Liver (tissue), 9 donors: Measurements from ENCODE around the gene FTO. TPM values are rescaled to one million over a fixed set of nuclear protein-coding genes. Genes with fewer than 3 reads are reported as not detected.

Source experiments
- DNase-seq: peaks from one replicate; pipeline ENCODE4 v3.0.0-alpha.2; 2017; ENCODE audit warnings: low spot score
- H3K27ac ChIP-seq, 2 donors: one replicate each; pipeline ENCODE4 v1.7.0; 2013; ENCODE audit warnings: inconsistent platforms in 2 of 2, low read length in 2 of 2, control low read depth in 1 of 2, low read depth in 1 of 2, mild to moderate bottlenecking in 1 of 2
- H3K27me3 ChIP-seq, 4 donors: one replicate each; pipeline versions ENCODE4 v1.6.1 to v1.7.0; 2013; ENCODE audit warnings: low read length in 3 of 4, inconsistent platforms in 1 of 4, mild to moderate bottlenecking in 1 of 4, moderate library complexity in 1 of 4; ENCODE audit not compliant: control insufficient read depth in 4 of 4, insufficient read depth in 4 of 4
- H3K36me3 ChIP-seq, 4 donors: one replicate each; pipeline versions ENCODE4 v1.6.1 to v1.7.0; 2013; ENCODE audit warnings: low read length in 3 of 4, mild to moderate bottlenecking in 3 of 4, low read depth in 1 of 4, moderate library complexity in 1 of 4; ENCODE audit not compliant: control insufficient read depth in 4 of 4, insufficient read depth in 3 of 4
- H3K4me1 ChIP-seq, 4 donors: one replicate each; pipeline versions ENCODE4 v1.6.1 to v1.7.0; 2013; ENCODE audit warnings: low read length in 3 of 4, mild to moderate bottlenecking in 3 of 4, moderate library complexity in 1 of 4; ENCODE audit not compliant: control insufficient read depth in 4 of 4, insufficient read depth in 4 of 4
- H3K4me3 ChIP-seq, 3 donors: one replicate each; pipeline versions ENCODE4 v1.6.1 to v1.7.0; 2013; ENCODE audit warnings: low read length in 3 of 3, control low read depth in 1 of 3, low read depth in 1 of 3, mild to moderate bottlenecking in 1 of 3
- H3K9ac ChIP-seq, 2 donors: one replicate each; pipeline ENCODE4 v1.7.0; 2013; ENCODE audit warnings: low read length in 2 of 2, mild to moderate bottlenecking in 2 of 2, moderate library complexity in 2 of 2, control low read depth in 1 of 2, low read depth in 1 of 2
- H3K9me3 ChIP-seq, 4 donors: one replicate each; pipeline versions ENCODE4 v1.6.1 to v1.7.0; 2013; ENCODE audit warnings: low read length in 3 of 4; ENCODE audit not compliant: control insufficient read depth in 4 of 4
- EGR1 ChIP-seq, 2 donors: IDR thresholded peaks; 2 replicates each; pipeline ENCODE4 v1.6.1; 2016 to 2018; ENCODE audit warnings: antibody characterized with exemption in 2 of 2, low read depth in 2 of 2
- FOXA1 ChIP-seq: IDR thresholded peaks from 2 replicates; pipeline ENCODE4 v1.6.1; 2016; ENCODE audit warnings: antibody characterized with exemption
- FOXA2 ChIP-seq: IDR thresholded peaks from 2 replicates; pipeline ENCODE4 v1.6.1; 2016; ENCODE audit warnings: antibody characterized with exemption
- GABPA ChIP-seq, 2 donors: IDR thresholded peaks in 1 of 2; conservative IDR thresholded peaks in 1 of 2; 2 replicates each; pipeline ENCODE4 v1.6.1; 2016; ENCODE audit warnings: antibody characterized with exemption in 2 of 2, mild to moderate bottlenecking in 1 of 2, moderate library complexity in 1 of 2
- JUND ChIP-seq, 2 donors: IDR thresholded peaks; 2 replicates each; pipeline ENCODE4 v1.6.1; 2016; ENCODE audit warnings: antibody characterized with exemption in 2 of 2
- MAX ChIP-seq: IDR thresholded peaks from 2 replicates; pipeline ENCODE4 v1.6.1; 2016; ENCODE audit warnings: antibody characterized with exemption
- RAD21 ChIP-seq, 2 donors: IDR thresholded peaks; 2 replicates each; pipeline ENCODE4 v1.6.1; 2016; ENCODE audit warnings: antibody characterized with exemption in 2 of 2, mild to moderate bottlenecking in 2 of 2
- RXRA ChIP-seq, 2 donors: IDR thresholded peaks; 2 replicates each; pipeline ENCODE4 v1.6.1; 2017 to 2018; ENCODE audit warnings: antibody characterized with exemption in 2 of 2, mild to moderate bottlenecking in 1 of 2
- SP1 ChIP-seq: IDR thresholded peaks from 2 replicates; pipeline ENCODE4 v1.6.1; 2018; ENCODE audit warnings: antibody characterized with exemption, mild to moderate bottlenecking
- TAF1 ChIP-seq: conservative IDR thresholded peaks from 2 replicates; pipeline ENCODE4 v1.6.1; 2016; ENCODE audit warnings: antibody characterized with exemption, mild to moderate bottlenecking
- YY1 ChIP-seq: IDR thresholded peaks from 2 replicates; pipeline ENCODE4 v1.6.1; 2016; ENCODE audit warnings: antibody characterized with exemption, mild to moderate bottlenecking
- WGBS: extraction: QIAGEN DNeasy Blood & Tissue Kit; methylation state at CpG from one replicate; pipeline ENCODE4 v1.1.7; 2013; 5-methylcytosine and 5-hydroxymethylcytosine counted together
- polyA plus RNA-seq, 2 donors: library from polyadenylated mRNA; stranded (reverse) in 1 of 2; unstranded in 1 of 2; fragments of 200-250 nt in 1 of 2; fragments of >200 nt in 1 of 2; fragmentation: Nextera tagmentation in 1 of 2; extraction: Ambion mirVana in 1 of 2; gene quantifications; one replicate each; pipeline versions ENCODE4 v1.2.1 to v1.2.3, GENCODE V29; 2013 to 2015
- total RNA-seq, 2 donors: library from RNA; depleted of rRNA; stranded (reverse); fragments of >200 nt; gene quantifications; one replicate each; pipeline ENCODE4 v1.2.3, GENCODE V29; 2014
- TF ChIP-seq, protein P1 (sequence below): IDR thresholded peaks from 2 replicates; pipeline ENCODE4 v1.6.1; 2016; ENCODE audit warnings: antibody characterized with exemption, mild to moderate bottlenecking
- TF ChIP-seq, protein P2 (sequence below): IDR thresholded peaks from 2 replicates; pipeline ENCODE4 v1.6.1; 2016; ENCODE audit warnings: antibody characterized with exemption
- TF ChIP-seq, protein P3 (sequence below): fragments of 150-350 bp; IDR thresholded peaks from 2 replicates; pipeline ENCODE4 v1.5.1; 2017; ENCODE audit warnings: improper control_type of control experiment, low read depth, low read length; ENCODE audit not compliant: missing input control
- donor health status: healthy.
- donor health status: healthy.
- donor health status: healthy.
- donor health status: healthy.
- donor health status: healthy.

The FTO gene
- total and polyA plus RNA-seq, 4 donors: 12.0 to 54.2 (median 24.6) TPM

GRCh38 chr16:54056921-54057320 is 353.0 kb downstream of the FTO start (continued):
- TF ChIP-seq, protein P1, sequence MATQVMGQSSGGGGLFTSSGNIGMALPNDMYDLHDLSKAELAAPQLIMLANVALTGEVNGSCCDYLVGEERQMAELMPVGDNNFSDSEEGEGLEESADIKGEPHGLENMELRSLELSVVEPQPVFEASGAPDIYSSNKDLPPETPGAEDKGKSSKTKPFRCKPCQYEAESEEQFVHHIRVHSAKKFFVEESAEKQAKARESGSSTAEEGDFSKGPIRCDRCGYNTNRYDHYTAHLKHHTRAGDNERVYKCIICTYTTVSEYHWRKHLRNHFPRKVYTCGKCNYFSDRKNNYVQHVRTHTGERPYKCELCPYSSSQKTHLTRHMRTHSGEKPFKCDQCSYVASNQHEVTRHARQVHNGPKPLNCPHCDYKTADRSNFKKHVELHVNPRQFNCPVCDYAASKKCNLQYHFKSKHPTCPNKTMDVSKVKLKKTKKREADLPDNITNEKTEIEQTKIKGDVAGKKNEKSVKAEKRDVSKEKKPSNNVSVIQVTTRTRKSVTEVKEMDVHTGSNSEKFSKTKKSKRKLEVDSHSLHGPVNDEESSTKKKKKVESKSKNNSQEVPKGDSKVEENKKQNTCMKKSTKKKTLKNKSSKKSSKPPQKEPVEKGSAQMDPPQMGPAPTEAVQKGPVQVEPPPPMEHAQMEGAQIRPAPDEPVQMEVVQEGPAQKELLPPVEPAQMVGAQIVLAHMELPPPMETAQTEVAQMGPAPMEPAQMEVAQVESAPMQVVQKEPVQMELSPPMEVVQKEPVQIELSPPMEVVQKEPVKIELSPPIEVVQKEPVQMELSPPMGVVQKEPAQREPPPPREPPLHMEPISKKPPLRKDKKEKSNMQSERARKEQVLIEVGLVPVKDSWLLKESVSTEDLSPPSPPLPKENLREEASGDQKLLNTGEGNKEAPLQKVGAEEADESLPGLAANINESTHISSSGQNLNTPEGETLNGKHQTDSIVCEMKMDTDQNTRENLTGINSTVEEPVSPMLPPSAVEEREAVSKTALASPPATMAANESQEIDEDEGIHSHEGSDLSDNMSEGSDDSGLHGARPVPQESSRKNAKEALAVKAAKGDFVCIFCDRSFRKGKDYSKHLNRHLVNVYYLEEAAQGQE: no peak
- TF ChIP-seq RXRA (IDR thresholded peaks at IDR 0.05) (no peak), GABPA (IDR thresholded peaks at IDR 0.05 in 1 of 2, conservative IDR thresholded peaks at IDR 0.05 in 1 of 2) (no peak), FOXA2 (no peak), SP1 (no peak)
- TF ChIP-seq, protein P2, sequence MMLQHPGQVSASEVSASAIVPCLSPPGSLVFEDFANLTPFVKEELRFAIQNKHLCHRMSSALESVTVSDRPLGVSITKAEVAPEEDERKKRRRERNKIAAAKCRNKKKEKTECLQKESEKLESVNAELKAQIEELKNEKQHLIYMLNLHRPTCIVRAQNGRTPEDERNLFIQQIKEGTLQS: no peak

- Histone ChIP-seq H3K36me3 (no peaks in the 10 kb centered on the region), H3K4me3 (no peak overlapping the region), H3K27ac (no peak overlapping the region), H3K4me1 (peaks cover 2 to 12% (median 8%) of the 10 kb centered on the region in 4 donors), H3K27me3 (no peaks in the 10 kb centered on the region), H3K9ac (no peak overlapping the region), H3K9me3 (no peaks in the 10 kb centered on the region)
- TF ChIP-seq TAF1 (no peak), YY1 (no peak), EGR1 (IDR thresholded peaks at IDR 0.05; ENCODE audit: low read depth in 2 of 2) (no peak), JUND (IDR thresholded peaks at IDR 0.05) (no peak), SP1 (no peak), RAD21 (IDR thresholded peaks at IDR 0.05) (no peak), RXRA (IDR thresholded peaks at IDR 0.05) (no peak), FOXA1 (no peak), GABPA (IDR thresholded peaks at IDR 0.05 in 1 of 2, conservative IDR thresholded peaks at IDR 0.05 in 1 of 2) (no peak)
- TF ChIP-seq, protein P3, sequence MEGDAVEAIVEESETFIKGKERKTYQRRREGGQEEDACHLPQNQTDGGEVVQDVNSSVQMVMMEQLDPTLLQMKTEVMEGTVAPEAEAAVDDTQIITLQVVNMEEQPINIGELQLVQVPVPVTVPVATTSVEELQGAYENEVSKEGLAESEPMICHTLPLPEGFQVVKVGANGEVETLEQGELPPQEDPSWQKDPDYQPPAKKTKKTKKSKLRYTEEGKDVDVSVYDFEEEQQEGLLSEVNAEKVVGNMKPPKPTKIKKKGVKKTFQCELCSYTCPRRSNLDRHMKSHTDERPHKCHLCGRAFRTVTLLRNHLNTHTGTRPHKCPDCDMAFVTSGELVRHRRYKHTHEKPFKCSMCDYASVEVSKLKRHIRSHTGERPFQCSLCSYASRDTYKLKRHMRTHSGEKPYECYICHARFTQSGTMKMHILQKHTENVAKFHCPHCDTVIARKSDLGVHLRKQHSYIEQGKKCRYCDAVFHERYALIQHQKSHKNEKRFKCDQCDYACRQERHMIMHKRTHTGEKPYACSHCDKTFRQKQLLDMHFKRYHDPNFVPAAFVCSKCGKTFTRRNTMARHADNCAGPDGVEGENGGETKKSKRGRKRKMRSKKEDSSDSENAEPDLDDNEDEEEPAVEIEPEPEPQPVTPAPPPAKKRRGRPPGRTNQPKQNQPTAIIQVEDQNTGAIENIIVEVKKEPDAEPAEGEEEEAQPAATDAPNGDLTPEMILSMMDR: no peak
- no peak for DNase-seq
- 90% methylated on average over 6 of the region's 6 CpGs for WGBS
Measured at GRCh38 chr16:54059319-54059718, 355.4 kb downstream of the FTO start.

GRCh38 chr16:54060599-54061421 is 356.9 kb downstream of the FTO start:
- WGBS: 94% methylated on average over 10 of the region's 10 CpGs
- Histone ChIP-seq H3K27me3 (no peaks in the 10 kb centered on the region), H3K4me3 (no peak overlapping the region), H3K9ac (no peak overlapping the region), H3K27ac (no peak overlapping the region), H3K36me3 (no peaks in the 10 kb centered on the region), H3K4me1 (peaks cover 2 to 12% (median 8%) of the 10 kb centered on the region in 4 donors), H3K9me3 (no peaks in the 10 kb centered on the region)
- TF ChIP-seq, protein P2: no peak
- TF ChIP-seq YY1 (no peak), MAX (no peak)
- DNase-seq: no peak
